Coronary artery (tissue), 2 donors: ENCODE measurements around the gene LPXN.

ENCODE experiments used
- DNase-seq: peaks from one replicate; pipeline ENCODE4 v3.0.0-alpha.2; 2017; ENCODE audit warnings: low spot score
- H3K27ac ChIP-seq, 2 donors: fragments of 200-600 bp; sonication (generic); one replicate each; pipeline ENCODE4 v1.5.1; 2016 to 2019
- H3K4me3 ChIP-seq: fragments of 200-600 bp; sonication (generic); 2 replicates; pipeline ENCODE4 v1.5.1; 2016; ENCODE audit warnings: mild to moderate bottlenecking, moderate library complexity
- CTCF ChIP-seq: fragments of 200-600 bp; sonication (generic); IDR thresholded peaks from one replicate; pipeline ENCODE4 v1.5.1; 2019; ENCODE audit warnings: antibody characterized with exemption

LPXN gene

DNA sequence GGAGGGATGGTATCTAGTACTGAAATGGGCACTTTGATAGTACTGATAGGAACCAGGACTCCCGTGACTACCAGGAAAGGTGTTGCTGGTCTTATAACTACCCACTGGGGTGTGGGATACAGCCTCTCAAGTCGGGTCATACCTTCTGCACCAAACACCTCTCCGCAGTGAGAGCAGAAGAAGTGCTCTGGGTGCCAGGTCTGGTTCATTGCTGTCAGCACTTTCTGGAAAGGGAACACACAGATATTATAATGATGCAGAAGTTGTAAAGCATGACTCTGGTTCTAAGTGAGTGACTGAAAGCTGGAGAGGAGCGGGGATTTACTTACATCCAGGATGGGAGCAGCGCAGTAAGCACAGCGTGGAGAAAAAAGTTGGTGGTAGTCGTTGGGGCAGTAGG, 26.0 kb downstream of the LPXN start:
- Histone ChIP-seq H3K4me3 (no peak overlapping the region), H3K27ac (no peak overlapping the region)
- TF ChIP-seq CTCF = no peak
- no peak for DNase-seq

DNA sequence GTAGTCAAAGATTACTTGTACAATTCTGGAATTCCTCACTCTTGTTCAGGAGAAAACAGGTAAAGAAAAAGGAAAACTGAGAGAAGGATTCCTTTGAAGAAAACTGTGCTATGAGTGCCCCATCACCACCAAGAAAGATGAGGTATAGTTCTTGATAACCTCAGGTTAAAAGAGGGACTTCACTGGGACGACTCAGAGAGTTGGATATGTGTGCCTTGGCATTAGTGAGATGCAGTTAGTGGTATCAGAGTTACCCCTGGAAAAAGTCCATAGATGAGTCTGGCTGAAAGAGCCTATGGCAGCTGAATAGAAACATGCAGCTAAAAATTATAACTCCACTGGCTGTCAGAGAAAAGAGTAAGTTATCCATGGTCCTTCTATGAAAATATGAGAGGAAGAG, 28.8 kb downstream of the LPXN start:
- Histone ChIP-seq H3K27ac (no peak overlapping the region), H3K4me3 (no peak overlapping the region)
- DNase-seq = no peak
- TF ChIP-seq CTCF = no peak

DNA sequence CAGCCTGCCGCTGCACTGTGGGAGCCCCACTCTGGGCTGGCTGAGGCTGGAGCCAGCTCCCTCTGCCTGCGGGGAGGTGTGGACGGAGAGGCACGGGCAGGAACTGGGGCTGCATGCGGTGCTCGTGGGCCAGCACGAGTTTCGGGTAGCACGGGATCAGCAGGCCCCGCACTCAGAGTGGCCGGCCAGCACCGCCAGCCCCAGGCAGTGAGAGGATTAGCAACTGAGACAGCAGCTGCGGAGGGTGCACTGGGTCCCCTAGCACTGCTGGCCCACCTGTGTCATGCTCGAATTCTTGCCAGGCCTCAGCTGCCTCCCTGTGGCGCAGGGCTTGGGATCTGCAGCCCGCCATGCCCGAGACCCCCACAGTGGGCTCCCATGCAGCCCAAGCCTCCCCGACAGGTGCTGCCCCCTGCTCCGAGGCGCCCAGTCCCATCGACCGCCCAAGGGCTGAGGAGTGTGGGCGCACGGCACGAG, 43.8 kb downstream of the LPXN start:
- TF ChIP-seq CTCF = no peak
- H3K27ac ChIP-seq = no peak overlapping the region
- no peak for DNase-seq
- H3K4me3 ChIP-seq = no peak overlapping the region

GRCh38 chr11:58530236-58530635, 45.4 kb downstream of the LPXN start:
- Histone ChIP-seq H3K4me3 (no peak overlapping the region), H3K27ac (no peak overlapping the region)
- DNase-seq = no peak
- TF ChIP-seq CTCF = no peak

GRCh38 chr11:58527429-58527828, 48.2 kb downstream of the LPXN start:
- DNase-seq = no peak
- Histone ChIP-seq H3K4me3 (no peak overlapping the region), H3K27ac (no peak overlapping the region)
- TF ChIP-seq CTCF = no peak

DNA sequence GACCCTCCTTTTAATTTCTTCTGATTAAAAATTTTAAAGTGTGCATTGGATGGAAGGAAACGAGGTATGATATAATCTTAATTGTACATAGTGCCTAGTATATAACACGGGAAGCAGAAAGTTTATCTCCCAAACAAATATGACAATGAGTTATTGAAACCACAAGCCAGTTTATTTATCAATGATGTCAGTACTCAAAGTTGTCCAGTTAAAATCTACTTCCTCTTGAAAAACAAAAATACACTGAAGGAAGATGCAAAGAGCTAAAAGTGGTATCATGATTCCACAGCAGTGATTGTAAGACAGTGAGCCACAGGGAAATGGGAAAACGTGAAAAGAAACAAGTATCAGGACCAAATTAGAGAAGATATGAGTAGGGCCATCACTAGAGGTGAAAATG, 48.9 kb downstream of the LPXN start:
- TF ChIP-seq CTCF = no peak
- H3K4me3 ChIP-seq = no peak overlapping the region
- DNase-seq = no peak
- no peak overlapping the region for H3K27ac ChIP-seq

GRCh38 chr11:58525037-58525614, 50.5 kb downstream of the LPXN start:
- Histone ChIP-seq H3K27ac (no peak overlapping the region), H3K4me3 (peak overlapping the region; percentile 40)
- no peak for DNase-seq
- no peak for TF ChIP-seq CTCF
